RWPE1 (cell line): ENCODE measurements around the gene ITM2A.

Experiments used
- CTCF ChIA-PET: fragments of 350-600 bp; sonication (Branson Sonifier 250); formaldehyde crosslinking; extraction: SDS; loops from one replicate; lab custom pipeline; 2021; lab: Yijun Ruan, JAX
- POLR2A ChIA-PET: fragments of 400-600 bp; formaldehyde crosslinking; extraction: SDS; loops from one replicate; lab custom pipeline; 2020; ENCODE audit warnings: antibody characterized with exemption; ENCODE audit not compliant: low non-redundant PET; lab: Yijun Ruan, JAX
- DNase-seq: peaks from one replicate; pipeline ENCODE4 v3.0.0; 2012; ENCODE audit warnings: low spot score
- H3K27ac ChIP-seq: fragments of 450-650 bp; 2 replicates; pipeline ENCODE4 v1.5.1; 2017
- TF ChIP-seq, protein P1 (sequence below): fragments of 450-650 bp; conservative IDR thresholded peaks from 2 replicates; pipeline ENCODE4 v1.5.1; 2017; ENCODE audit warnings: low read depth, mild to moderate bottlenecking

ITM2A gene

DNA sequence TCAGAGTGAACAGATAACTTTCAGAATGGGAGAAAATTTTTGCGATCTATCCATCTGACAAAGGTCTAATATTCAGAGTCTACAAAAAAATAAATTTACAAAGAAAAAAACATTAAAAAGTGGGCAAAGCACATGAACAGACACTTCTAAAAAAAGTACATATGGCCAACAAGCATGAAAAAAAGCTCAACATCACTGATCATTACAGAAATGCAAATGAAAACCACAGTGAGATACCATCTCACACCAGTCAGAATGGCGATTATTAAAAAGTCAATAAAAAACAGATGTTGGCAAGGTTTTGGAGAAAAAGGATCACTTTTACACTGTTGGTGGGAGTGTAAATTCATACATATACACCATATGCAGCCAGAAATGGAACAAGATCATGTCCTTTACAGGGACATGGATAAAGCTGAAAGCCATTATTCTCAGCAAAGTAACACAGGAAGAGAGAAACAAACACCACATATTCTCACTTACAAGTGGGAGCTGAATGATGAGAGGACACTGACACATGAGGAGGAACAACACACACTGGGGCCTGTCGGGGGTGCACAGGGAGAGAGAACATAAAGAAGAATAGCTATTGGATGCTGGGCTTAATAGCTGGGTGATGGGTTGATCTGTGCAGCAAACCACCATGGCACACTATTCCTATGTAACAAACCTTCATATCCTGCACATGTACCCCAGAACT, 41.6 kb upstream of the ITM2A start:
- DNase-seq, result no peak
- ChIA-PET POLR2A (no interaction called here), CTCF (no interaction called here)
- TF ChIP-seq, protein P1, sequence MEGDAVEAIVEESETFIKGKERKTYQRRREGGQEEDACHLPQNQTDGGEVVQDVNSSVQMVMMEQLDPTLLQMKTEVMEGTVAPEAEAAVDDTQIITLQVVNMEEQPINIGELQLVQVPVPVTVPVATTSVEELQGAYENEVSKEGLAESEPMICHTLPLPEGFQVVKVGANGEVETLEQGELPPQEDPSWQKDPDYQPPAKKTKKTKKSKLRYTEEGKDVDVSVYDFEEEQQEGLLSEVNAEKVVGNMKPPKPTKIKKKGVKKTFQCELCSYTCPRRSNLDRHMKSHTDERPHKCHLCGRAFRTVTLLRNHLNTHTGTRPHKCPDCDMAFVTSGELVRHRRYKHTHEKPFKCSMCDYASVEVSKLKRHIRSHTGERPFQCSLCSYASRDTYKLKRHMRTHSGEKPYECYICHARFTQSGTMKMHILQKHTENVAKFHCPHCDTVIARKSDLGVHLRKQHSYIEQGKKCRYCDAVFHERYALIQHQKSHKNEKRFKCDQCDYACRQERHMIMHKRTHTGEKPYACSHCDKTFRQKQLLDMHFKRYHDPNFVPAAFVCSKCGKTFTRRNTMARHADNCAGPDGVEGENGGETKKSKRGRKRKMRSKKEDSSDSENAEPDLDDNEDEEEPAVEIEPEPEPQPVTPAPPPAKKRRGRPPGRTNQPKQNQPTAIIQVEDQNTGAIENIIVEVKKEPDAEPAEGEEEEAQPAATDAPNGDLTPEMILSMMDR, result no peak
- no peak overlapping the region for H3K27ac ChIP-seq

DNA sequence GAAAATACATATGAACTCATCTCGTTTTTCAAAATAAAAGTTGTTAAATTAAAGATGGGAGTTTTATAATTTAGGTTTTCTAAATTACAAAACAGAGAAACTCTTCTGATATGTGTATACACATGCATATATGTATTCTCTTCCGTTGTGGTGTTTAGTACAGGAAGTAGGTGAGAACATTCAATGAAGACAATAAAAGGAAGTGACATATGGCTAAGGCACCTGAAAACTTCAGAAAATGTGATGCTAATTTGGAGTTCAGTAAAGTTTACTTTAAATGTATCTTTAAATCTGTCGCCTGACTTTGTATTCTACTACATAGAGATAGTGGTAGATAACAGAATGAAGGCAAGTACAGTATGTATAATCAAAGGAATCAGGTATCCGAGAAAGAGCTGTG, 33.5 kb upstream of the ITM2A start:
- no peak for DNase-seq
- ChIA-PET CTCF (no interaction called here), POLR2A (no interaction called here)
- TF ChIP-seq, protein P1, result no peak
- no peak overlapping the region for H3K27ac ChIP-seq

DNA sequence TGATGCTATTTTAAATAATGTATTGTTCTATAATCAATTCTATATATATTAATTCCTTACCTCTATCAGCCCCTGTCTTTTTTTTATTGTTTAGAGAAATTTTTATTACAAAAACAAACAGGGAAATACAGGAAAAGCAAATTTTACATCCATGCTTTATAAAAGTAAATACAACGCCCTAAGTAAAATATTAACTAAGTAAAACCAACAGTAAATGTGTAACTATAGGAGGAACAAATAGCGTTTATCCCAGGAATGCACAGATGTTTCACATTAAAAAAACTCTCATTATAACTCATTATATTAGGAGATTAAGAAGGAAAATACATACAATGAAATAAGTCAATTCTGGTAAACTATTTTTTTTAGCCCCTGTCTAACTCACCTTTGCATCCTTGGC, 8.2 kb upstream of the ITM2A start:
- H3K27ac ChIP-seq, result no peak overlapping the region
- TF ChIP-seq, protein P1, result no peak
- POLR2A ChIA-PET, result no interaction called here
- CTCF ChIA-PET, result no interaction called here
- no peak for DNase-seq

DNA sequence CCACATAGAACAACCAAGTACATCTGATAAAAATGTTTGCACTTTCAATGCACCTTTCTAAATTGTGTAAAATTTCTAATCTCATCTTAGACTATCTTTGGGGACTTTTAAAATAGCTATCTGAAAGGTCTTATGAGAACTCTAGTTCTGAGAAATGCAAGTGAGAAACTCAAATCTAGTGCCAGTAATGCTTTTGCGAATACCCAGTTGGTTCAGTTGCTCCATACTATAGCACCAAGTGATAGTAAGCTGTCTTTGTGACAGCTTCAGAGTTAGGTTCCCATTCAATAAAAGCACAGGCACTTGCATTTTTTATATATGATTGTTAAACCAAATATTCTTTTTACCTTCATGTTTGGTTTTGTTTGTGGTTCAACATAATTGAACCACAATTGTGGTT, 4.5 kb upstream of the ITM2A start:
- ChIA-PET POLR2A (no interaction called here), CTCF (interaction anchor here (0.6 kb wide), 1 partner anchor 887 kb away, joined by 3 read pairs; no protein-coding TSS in a partner anchor)
- no peak overlapping the region for H3K27ac ChIP-seq
- no peak for DNase-seq
- TF ChIP-seq, protein P1, result no peak

DNA sequence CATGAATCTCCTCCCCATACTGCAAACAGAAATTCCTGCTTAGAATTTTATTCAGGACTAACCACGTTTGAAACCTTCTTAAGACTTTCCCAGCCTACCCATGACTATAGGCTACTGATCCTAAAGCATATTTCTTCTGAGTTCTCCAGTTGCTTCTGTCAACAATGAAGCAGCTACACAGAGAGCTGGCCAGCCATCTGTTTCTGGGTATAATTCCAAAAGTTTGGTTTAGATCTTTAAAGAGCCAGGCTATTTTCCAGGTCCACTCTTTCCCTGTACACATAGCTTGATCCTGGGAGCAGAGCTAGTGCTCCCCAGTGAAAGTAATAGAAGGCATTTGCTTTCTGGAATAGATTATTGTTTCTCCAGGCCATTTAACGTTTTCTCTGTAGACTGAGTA, 4.0 kb upstream of the ITM2A start:
- TF ChIP-seq, protein P1, result no peak
- DNase-seq, result no peak
- no peak overlapping the region for H3K27ac ChIP-seq
- POLR2A ChIA-PET, result no interaction called here
- CTCF ChIA-PET, result no interaction called here

DNA sequence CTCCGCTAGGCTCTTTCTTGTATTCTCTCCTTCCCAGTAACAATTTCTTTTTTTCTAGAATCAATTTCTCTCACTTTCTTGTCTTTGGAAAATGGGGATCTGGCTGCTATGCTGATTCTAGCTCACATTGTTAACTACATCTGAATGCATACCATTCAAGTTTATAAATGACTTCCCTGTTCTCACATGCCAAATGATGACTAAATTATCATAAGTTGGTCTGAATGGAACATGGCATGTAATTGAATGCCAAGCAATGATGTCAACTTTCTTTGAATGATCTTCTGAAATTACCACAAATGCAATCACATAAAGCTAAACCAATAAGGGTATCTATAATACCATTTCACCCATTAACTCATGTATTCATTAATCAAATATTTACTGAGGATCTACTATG, 2.7 kb upstream of the ITM2A start:
- TF ChIP-seq, protein P1, result no peak
- CTCF ChIA-PET, result no interaction called here
- no peak for DNase-seq
- POLR2A ChIA-PET, result no interaction called here
- H3K27ac ChIP-seq, result no peak overlapping the region
